ENCODE data around the gene TESK2. TPM values are rescaled to one million over a fixed set of nuclear protein-coding genes. Genes with fewer than 3 reads are reported as not detected.
A peak's percentile ranks its signal among the peaks of the same experiment; 100 is the strongest.

The TESK2 gene
- total and polyA plus RNA-seq, 2 of the 13 experiments (the other 11 are each of a cell fraction or from before 2014, with no cell fraction given), result 5.5 to 9.6 TPM

DNA sequence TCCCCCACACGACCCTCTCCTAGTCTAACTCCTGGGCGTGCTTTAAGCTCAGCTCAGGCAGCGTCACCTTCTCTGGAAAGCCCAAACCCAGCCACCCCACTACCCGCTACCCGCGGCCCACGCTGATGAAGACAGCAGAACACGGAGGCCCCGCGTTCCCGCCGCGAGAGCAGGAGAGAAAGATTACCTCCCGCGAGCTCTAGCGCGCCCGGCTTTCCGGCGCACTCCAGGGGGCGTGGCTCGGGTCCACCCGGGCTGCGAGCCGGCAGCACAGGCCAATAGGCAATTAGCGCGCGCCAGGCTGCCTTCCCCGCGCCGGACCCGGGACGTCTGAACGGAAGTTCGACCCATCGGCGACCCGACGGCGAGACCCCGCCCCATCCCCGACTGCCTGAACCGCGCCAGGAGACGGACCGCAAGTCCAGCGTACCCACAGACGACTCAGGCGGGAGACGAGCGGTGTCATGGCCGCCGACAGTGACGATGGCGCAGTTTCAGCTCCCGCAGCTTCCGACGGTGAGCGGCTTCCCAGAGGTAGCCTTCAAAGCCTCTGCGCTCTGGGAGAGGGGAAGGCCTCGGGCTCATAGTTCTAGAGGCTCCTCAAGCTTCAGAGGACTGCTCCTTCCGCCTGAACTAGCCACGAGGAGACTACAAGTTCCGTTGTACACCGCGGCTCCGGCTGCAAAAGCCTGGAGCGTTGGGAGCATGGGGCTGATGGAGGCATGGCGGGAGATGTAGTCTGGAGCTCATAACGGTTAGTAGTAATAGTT, 151.0 kb downstream of the TESK2 start, which contains the start of the genes MUTYH and TOE1 (continued):
- no peak for TF ChIP-seq ZMAT3 (CRISPR knock-in tag; conservative IDR thresholded peaks at IDR 0.05)
- TF ChIP-seq, protein P1, sequence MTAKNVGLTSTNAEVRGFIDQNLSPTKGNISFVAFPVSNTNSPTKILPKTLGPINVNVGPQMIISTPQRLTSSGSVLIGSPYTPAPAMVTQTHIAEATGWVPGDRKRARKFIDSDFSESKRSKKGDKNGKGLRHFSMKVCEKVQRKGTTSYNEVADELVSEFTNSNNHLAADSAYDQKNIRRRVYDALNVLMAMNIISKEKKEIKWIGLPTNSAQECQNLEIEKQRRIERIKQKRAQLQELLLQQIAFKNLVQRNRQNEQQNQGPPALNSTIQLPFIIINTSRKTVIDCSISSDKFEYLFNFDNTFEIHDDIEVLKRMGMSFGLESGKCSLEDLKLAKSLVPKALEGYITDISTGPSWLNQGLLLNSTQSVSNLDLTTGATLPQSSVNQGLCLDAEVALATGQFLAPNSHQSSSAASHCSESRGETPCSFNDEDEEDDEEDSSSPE (CRISPR knock-in tag; IDR thresholded peaks at IDR 0.05), result peak; percentile 92
- no peak for TF ChIP-seq FOXK2 (IDR thresholded peaks at IDR 0.05)
- peak; percentile 56 for TF ChIP-seq RAD21 (CRISPR knock-in tag; IDR thresholded peaks at IDR 0.05)
- no peak for TF ChIP-seq TGIF2 (CRISPR knock-in tag; IDR thresholded peaks at IDR 0.05)
- TF ChIP-seq, protein P2, sequence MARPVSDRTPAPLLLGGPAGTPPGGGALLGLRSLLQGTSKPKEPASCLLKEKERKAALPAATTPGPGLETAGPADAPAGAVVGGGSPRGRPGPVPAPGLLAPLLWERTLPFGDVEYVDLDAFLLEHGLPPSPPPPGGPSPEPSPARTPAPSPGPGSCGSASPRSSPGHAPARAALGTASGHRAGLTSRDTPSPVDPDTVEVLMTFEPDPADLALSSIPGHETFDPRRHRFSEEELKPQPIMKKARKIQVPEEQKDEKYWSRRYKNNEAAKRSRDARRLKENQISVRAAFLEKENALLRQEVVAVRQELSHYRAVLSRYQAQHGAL (CRISPR knock-in tag; IDR thresholded peaks at IDR 0.05; ENCODE audit: not compliant biosample characterization), result peak; percentile 86
- TF ChIP-seq, protein P3, sequence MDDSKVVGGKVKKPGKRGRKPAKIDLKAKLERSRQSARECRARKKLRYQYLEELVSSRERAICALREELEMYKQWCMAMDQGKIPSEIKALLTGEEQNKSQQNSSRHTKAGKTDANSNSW (CRISPR knock-in tag; IDR thresholded peaks at IDR 0.05; ENCODE audit: borderline replicate concordance), result peak; percentile 99; the same call in 1 of the 2 replicates
- TF ChIP-seq, protein P4, sequence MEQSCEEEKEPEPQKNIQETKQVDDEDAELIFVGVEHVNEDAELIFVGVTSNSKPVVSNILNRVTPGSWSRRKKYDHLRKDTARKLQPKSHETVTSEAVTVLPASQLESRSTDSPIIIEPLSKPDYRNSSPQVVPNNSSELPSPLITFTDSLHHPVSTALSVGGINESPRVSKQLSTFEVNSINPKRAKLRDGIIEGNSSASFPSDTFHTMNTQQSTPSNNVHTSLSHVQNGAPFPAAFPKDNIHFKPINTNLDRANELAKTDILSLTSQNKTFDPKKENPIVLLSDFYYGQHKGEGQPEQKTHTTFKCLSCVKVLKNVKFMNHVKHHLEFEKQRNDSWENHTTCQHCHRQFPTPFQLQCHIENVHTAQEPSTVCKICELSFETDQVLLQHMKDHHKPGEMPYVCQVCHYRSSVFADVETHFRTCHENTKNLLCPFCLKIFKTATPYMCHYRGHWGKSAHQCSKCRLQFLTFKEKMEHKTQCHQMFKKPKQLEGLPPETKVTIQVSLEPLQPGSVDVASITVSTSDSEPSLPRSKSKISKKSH (CRISPR knock-in tag; IDR thresholded peaks at IDR 0.05; ENCODE audit: borderline replicate concordance), result no peak; the same call in none of the 2 replicates
- TF ChIP-seq MATR3 (CRISPR knock-in tag; IDR thresholded peaks at IDR 0.05), result no peak
- TF ChIP-seq, protein P5, sequence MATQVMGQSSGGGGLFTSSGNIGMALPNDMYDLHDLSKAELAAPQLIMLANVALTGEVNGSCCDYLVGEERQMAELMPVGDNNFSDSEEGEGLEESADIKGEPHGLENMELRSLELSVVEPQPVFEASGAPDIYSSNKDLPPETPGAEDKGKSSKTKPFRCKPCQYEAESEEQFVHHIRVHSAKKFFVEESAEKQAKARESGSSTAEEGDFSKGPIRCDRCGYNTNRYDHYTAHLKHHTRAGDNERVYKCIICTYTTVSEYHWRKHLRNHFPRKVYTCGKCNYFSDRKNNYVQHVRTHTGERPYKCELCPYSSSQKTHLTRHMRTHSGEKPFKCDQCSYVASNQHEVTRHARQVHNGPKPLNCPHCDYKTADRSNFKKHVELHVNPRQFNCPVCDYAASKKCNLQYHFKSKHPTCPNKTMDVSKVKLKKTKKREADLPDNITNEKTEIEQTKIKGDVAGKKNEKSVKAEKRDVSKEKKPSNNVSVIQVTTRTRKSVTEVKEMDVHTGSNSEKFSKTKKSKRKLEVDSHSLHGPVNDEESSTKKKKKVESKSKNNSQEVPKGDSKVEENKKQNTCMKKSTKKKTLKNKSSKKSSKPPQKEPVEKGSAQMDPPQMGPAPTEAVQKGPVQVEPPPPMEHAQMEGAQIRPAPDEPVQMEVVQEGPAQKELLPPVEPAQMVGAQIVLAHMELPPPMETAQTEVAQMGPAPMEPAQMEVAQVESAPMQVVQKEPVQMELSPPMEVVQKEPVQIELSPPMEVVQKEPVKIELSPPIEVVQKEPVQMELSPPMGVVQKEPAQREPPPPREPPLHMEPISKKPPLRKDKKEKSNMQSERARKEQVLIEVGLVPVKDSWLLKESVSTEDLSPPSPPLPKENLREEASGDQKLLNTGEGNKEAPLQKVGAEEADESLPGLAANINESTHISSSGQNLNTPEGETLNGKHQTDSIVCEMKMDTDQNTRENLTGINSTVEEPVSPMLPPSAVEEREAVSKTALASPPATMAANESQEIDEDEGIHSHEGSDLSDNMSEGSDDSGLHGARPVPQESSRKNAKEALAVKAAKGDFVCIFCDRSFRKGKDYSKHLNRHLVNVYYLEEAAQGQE (IDR thresholded peaks at IDR 0.05; ENCODE audit: borderline replicate concordance in 1 of 2, low read depth in 1 of 2, low read length in 2 of 2), result no peak; a peak in 1 of 4 replicates
- peak; percentile 86; the same call in 1 of the 2 replicates for TF ChIP-seq ZNF337 (CRISPR knock-in tag; IDR thresholded peaks at IDR 0.05; ENCODE audit: borderline replicate concordance, low read depth)
- no peak for TF ChIP-seq ZNF672 (CRISPR knock-in tag; IDR thresholded peaks at IDR 0.05)
- no peak for TF ChIP-seq SSRP1 (CRISPR knock-in tag; IDR thresholded peaks at IDR 0.05)
